Subcutaneous adipose tissue (tissue), 4 donors: ENCODE measurements around the gene NCK2. TPM values are rescaled to one million over a fixed set of nuclear protein-coding genes. Genes with fewer than 3 reads are reported as not detected.

Source experiments
- CTCF ChIP-seq: fragments of 450-650 bp; IDR thresholded peaks from one replicate; pipeline ENCODE4 v1.5.1; 2016; ENCODE audit warnings: low read depth, mild to moderate bottlenecking, control low read depth, antibody characterized with exemption, moderate library complexity
- total RNA-seq, 4 donors: library from RNA; depleted of rRNA; stranded (reverse); fragments of >200 nt; gene quantifications; one replicate each; pipeline ENCODE4 v1.1.0, GENCODE V29; 2016

NCK2 gene
- total RNA-seq, 4 donors from 2014 or later = 24.3 to 35.2 (median 27.0) TPM

GRCh38 chr2:105801961-105802360 lies 57.2 kb downstream of the NCK2 start:
- TF ChIP-seq CTCF = no peak

- TF ChIP-seq CTCF = no peak
Observed at GRCh38 chr2:105802587-105802986, 57.9 kb downstream of the NCK2 start.

- TF ChIP-seq CTCF = no peak
Observed at GRCh38 chr2:105803337-105803736, 58.6 kb downstream of the NCK2 start.

- TF ChIP-seq CTCF = no peak
Observed at GRCh38 chr2:105803773-105804172, 59.1 kb downstream of the NCK2 start.

GRCh38 chr2:105804266-105804665 lies 59.6 kb downstream of the NCK2 start:
- TF ChIP-seq CTCF = no peak

- no peak for TF ChIP-seq CTCF
Observed at GRCh38 chr2:105806996-105807395, 62.3 kb downstream of the NCK2 start.

- no peak for TF ChIP-seq CTCF
Observed at GRCh38 chr2:105808423-105809096, 63.8 kb downstream of the NCK2 start.
